Measurements from ENCODE around the gene HHIPL1.

- TF ChIP-seq CTCF (IDR thresholded peaks at IDR 0.05; ENCODE audit: insufficient read depth, low read length, poor library complexity, severe bottlenecking) (no peak), EZH2phosphoT487 (conservative IDR thresholded peaks at IDR 0.05; ENCODE audit: low read length) (no peak)
Observed at GRCh38 chr14:99724939-99725773, 80.2 kb downstream of the HHIPL1 start.
